ENCODE data around the gene DLEU7.

Gene DLEU7

GRCh38 chr13:50847501-50847900 is 4.0 kb upstream of the DLEU7 start:
- no peak for TF ChIP-seq CTCF (IDR thresholded peaks at IDR 0.05; ENCODE audit: low read depth, low read length)
- no peaks in the 10 kb centered on the region for H3K27me3 ChIP-seq

GRCh38 chr13:50846861-50847475 is 3.5 kb upstream of the DLEU7 start:
- DNase-seq: no peak
- Histone ChIP-seq H3K4me1 (no peaks in the 10 kb centered on the region; the same call in 1 of the 2 replicates), H3K27me3 (no peaks in the 10 kb centered on the region), H3K36me3 (no peaks in the 10 kb centered on the region), H3K4me3 (ENCODE audit: low read depth, low read length) (no peak overlapping the region), H3K9me3 (no peaks in the 10 kb centered on the region)
- TF ChIP-seq CTCF (IDR thresholded peaks at IDR 0.05; ENCODE audit: low read depth, low read length): no peak

More at GRCh38 chr13:50847501-50847900, 4.0 kb upstream of the DLEU7 start:
- no peak for DNase-seq
- H3K9me3 ChIP-seq: no peaks in the 10 kb centered on the region
- H3K4me3 ChIP-seq (ENCODE audit: low read depth, low read length): no peak overlapping the region
- no peaks in the 10 kb centered on the region; the same call in 1 of the 2 replicates for H3K4me1 ChIP-seq
- H3K36me3 ChIP-seq: no peaks in the 10 kb centered on the region

GRCh38 chr13:50845211-50845610 is 1.7 kb upstream of the DLEU7 start:
- DNase-seq: no peak
- Histone ChIP-seq H3K4me3 (ENCODE audit: low read depth, low read length) (no peak overlapping the region), H3K4me1 (no peaks in the 10 kb centered on the region; the same call in 1 of the 2 replicates), H3K9me3 (no peaks in the 10 kb centered on the region), H3K36me3 (no peaks in the 10 kb centered on the region), H3K27me3 (no peaks in the 10 kb centered on the region)
- TF ChIP-seq CTCF (IDR thresholded peaks at IDR 0.05; ENCODE audit: low read depth, low read length): no peak

GRCh38 chr13:50844084-50844875 is 788 bp upstream of the DLEU7 start:
- Histone ChIP-seq H3K4me1 (no peaks in the 10 kb centered on the region; the same call in 1 of the 2 replicates), H3K9me3 (no peaks in the 10 kb centered on the region), H3K27me3 (no peaks in the 10 kb centered on the region), H3K4me3 (ENCODE audit: low read depth, low read length) (no peak overlapping the region), H3K36me3 (no peaks in the 10 kb centered on the region)
- DNase-seq: no peak
- no peak for TF ChIP-seq CTCF (IDR thresholded peaks at IDR 0.05; ENCODE audit: low read depth, low read length)

- Histone ChIP-seq H3K4me3 (ENCODE audit: low read depth, low read length) (no peak overlapping the region), H3K36me3 (no peaks in the 10 kb centered on the region), H3K27me3 (no peaks in the 10 kb centered on the region), H3K9me3 (no peaks in the 10 kb centered on the region), H3K4me1 (no peaks in the 10 kb centered on the region; the same call in 1 of the 2 replicates)
- DNase-seq: no peak
- TF ChIP-seq CTCF (IDR thresholded peaks at IDR 0.05; ENCODE audit: low read depth, low read length): no peak
These were observed 569 bp downstream of the DLEU7 start for GRCh38 chr13:50842990-50843256.

Measured in BE2C (cell line).